ENCODE results near the gene LPIN1.
"Not testable (repeated sequence)": the region's sequence is repeated elsewhere in the genome, so short reads cannot be mapped to it uniquely, and the experiment has no call there.

LPIN1 gene

GRCh38 chr2:11744631-11745394 is 1.6 kb upstream of the LPIN1 start:
- peak; percentile 13 for DNase-seq

- DNase-seq: no peak
Observed at GRCh38 chr2:11745613-11746375, 638 bp upstream of the LPIN1 start.

GRCh38 chr2:11746807-11747459 is 501 bp downstream of the LPIN1 start:
- peak; percentile 75 for DNase-seq

DNA sequence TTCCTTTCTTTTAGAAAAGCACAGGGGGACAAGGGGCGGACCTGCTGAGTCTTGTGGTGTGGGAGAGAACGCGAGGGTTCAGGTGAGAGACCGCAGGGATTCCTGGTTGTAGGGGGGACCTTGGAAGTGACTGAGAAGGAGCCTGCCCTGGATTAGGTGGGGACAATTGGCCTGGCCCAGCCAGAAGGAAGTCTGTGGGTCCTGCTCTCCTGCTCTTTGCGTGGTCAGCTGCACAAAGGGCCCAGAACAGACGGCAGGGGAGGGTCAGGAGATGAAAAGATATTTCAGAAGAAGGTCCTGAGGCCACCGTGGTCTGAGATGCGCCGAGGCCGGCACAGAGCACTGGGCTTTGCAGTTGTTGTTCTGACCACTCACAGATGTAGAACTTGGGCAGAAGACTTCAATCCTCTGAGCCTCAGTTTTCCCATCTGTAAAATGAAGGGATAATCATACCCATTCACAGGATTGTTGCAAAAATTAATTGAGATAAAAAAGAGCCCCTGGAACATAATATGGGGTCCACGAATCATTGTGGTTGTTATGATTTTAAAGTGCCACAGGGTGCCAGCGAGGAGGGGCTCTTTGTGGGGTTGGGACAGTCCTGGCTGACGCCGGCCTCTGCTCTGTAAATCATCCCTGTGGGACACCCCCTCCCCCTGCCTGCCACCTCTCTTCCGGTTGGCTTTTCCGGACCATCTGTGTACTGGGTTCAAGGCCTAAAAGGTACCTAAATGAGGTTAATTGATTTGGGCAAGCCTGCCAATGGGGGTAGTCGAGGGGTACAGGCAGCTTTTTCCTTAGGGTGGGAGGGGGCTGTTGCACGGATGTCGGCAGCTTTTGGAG is 1.8 kb downstream of the LPIN1 start:
- DNase-seq: no peak

DNA sequence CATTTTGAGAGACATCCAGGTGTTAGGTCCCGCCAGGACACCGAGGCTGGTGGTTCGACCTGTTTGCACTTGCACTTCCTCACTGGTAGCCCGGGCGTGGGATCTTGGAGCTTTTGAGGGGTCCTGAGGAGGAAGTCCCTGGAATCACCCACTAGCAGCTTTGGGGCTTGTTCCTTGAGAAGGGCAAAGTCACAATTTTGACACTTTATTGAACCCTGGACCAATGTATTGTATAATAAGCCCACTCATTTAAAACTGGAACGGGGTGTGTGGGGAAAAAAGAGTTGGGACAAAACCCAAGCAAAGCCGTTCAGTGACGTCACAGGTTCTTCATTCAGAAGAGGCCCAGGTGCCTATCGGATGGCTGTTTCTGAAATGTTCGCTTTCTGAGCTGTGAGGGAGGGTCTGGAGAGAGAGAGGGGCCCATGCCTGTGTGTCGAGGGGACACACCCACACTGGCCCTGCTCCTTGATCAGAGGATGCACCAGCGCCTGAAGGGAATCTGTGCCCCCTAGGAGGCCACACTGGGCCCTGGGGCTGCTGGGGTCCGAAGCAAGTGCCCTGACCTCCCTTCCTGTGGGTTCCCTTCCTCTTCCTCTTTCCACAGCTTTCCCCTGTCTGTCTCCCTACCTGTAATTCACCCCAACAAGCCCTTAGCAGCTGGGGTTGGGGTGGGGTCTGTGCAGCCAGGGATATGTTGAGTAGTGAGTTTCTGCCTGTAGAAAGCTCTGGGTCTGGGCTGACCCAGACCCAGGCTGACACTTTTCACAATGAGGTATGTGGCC is 2.6 kb downstream of the LPIN1 start:
- no peak for DNase-seq

DNA sequence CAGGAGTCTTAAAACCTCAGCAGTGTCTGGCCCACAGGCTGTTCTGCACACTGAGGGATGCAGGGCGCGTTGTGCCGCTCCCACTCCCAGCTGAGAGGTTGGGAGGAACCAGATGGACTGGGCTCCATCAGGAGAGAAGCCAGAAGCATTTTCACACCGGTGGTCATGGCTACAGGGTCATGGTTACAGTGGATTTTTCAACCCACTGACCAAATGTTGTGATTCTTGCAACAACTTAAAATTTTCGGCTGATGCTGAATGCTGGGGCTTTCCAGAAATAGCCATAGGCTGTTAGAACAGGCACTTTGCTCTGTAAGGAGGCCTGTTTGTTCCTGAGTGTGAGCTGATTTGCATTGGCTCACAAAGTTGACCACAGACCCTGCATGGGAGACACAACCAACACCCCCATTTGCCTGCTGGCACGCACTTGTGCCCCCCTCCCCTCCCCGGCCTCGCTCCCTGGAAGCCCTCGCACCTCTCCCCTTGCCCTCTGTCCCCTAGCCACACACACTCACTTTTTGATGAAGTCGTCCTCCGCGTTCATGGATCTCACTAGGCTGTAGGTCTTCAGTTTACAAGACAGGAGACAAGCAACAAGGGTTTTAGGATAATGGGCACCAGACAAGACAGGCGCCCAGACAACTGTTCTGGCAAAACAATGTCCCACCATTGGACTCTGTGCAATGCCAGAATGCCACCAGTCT is 3.4 kb downstream of the LPIN1 start:
- no peak for DNase-seq

GRCh38 chr2:11750422-11750821 is 4.0 kb downstream of the LPIN1 start:
- no peak for DNase-seq

DNA sequence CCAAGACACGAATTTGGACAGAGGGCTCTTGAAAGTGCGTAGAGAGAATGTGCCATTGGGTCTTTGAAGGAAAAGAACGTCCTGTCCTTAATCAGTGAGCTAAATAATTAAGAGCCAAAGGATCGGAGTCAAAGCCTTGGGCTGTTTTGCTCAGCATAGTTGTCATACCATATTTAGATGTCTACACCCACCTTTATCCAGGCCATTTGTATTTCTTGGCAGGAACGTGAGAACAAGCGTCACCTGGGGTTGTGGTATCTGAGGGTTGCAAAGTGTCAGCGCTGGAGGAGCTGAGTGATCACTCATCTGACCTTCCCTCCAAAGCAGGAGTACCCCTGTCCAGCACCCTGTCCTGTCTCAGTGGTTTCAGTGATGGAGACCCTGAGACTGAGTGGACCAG is 4.5 kb downstream of the LPIN1 start:
- no peak for DNase-seq

- DNase-seq: no peak
Observed at GRCh38 chr2:11752906-11753305, 6.5 kb downstream of the LPIN1 start.

- DNase-seq: no peak
Observed at GRCh38 chr2:11753452-11753885, 7.0 kb downstream of the LPIN1 start.

GRCh38 chr2:11753886-11754699 is 7.7 kb downstream of the LPIN1 start:
- DNase-seq: no peak

- no peak for DNase-seq
Observed at GRCh38 chr2:11754700-11755015, 8.2 kb downstream of the LPIN1 start.

- DNase-seq: peak; percentile 45
Observed at GRCh38 chr2:11757101-11757500, 10.7 kb downstream of the LPIN1 start.

DNA sequence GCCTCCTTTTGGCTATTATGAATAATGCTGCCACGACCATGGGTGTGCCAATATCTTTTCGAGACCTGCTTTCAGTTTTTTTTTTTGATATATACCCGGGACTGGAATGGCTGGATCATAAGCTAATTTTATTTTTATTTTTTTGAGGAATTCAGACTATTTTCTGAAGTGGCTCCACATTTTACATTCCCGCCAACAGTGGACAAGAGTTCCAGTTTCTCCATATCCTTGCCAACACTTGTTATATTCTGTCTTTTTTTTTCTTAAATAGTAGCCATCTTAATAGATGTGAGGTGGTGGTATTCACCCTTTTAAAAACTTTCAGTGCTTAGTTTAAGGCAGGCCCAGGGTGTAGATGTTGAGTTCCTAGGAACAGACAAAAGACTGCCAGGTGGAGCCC is 11.8 kb downstream of the LPIN1 start:
- no peak for DNase-seq

- DNase-seq: no peak
Observed at GRCh38 chr2:11758647-11759046, 12.2 kb downstream of the LPIN1 start.

DNA sequence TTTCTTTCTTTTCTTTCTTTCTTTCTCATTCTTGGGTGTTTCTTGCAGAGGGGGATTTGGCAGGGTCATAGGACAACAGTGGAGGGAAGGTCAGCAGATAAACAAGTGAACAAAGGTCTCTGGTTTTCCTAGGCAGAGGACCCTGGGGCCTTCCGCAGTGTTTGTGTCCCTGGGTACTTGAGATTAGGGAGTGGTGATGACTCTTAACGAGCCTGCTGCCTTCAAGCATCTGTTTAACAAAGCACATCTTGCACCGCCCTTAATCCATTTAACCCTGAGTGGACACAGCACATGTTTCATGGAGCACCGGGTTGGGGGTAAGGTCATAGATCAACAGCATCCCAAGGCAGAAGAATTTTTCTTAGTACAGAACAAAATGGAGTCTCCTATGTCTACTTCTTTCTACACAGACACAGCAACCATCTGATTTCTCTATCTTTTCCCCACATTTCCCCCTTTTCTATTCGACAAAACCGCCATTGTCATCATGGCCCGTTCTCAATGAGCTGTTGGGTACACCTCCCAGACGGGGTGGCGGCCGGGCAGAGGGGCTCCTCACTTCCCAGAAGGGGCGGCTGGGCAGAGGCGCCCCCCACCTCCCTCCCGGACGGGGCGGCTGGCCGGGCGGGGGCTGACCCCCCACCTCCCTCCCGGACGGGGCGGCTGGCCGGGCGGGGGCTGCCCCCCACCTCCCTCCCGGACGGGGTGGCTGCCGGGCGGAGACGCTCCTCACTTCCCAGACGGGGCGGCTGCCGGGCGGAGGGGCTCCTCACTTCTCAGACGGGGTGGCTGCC is 12.9 kb downstream of the LPIN1 start:
- DNase-seq: not testable (repeated sequence)

DNA sequence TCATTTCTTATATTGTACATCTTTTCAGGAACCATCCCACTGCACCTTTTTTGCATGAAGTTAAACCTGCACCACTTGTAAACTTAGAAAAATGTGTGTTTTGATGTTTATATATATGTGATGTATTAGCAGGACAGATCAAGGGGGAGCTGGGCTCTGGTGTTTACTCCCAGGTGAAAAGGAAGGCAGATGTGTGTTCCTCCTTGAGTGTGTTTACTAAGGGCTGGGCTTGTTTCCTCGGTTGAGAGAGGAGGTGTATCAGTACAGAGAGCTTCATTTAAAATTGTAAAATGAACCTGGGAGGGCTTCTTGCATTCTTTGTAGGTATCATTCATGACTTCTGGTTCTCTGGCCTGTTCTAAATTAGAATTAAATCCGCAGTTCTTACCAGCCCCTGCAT is 14.8 kb downstream of the LPIN1 start:
- DNase-seq: peak; percentile 15

GRCh38 chr2:11762031-11762430 is 15.6 kb downstream of the LPIN1 start:
- DNase-seq: no peak

GRCh38 chr2:11762799-11763461 is 16.5 kb downstream of the LPIN1 start:
- DNase-seq: no peak
